HG03135 (cell line): ENCODE data around the gene SORBS2.

Experiments used
- ATAC-seq: cut with Tn5 transposase; IDR thresholded peaks from one replicate; pipeline ENCODE4 v1.9.1; 2021; ENCODE audit warnings: mild to moderate bottlenecking, moderate library complexity; ENCODE audit not compliant: unreplicated experiment

The SORBS2 gene

GRCh38 chr4:185774845-185775680 is 36.9 kb downstream of the SORBS2 start:
- no peak for ATAC-seq

DNA sequence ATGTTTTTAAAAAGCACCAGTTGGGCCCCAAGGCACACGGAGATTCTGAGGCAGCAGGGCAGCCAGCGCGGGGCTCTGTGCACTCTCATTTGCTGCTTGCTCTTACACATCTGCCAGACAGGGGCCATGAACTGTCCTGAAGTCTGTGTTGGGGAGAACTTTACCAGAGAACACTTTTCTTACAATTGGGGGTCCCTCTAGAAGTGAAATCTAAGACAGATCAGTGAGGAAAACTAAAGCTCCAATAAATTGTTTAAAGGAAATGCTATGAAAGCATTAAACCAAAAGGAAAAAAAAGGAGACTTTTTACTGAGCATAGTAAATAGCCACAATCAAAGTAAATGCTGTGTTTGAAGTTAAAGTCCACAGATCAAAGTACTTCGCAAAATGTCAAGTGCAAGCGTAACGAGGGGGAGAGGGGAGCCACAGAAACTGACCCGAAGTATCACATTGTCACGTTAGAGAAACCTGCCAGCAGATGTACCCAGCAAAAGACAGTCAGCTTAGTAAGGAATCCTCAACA is 37.8 kb downstream of the SORBS2 start:
- no peak for ATAC-seq

DNA sequence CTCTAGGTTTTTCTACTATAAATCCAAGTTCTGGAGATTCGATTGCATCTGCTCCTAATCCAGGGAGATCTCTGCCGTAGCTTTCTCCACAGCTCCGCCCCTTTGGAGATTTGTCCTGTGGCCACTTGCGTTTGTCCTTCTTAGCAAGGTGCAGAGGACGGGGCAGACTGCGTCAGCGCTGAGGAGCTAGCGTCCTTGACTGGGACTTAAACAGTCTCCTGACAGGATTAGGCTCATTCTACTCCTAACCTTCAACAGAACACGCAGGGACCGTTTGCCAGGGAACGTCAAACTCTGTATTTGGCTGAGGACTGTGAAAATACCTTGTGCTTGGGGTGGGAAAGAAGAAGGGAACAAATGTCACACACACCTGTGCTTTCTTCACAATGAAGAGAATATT is 38.6 kb downstream of the SORBS2 start:
- no peak for ATAC-seq

- ATAC-seq = no peak
Measured at GRCh38 chr4:185772391-185773093, 39.5 kb downstream of the SORBS2 start.

DNA sequence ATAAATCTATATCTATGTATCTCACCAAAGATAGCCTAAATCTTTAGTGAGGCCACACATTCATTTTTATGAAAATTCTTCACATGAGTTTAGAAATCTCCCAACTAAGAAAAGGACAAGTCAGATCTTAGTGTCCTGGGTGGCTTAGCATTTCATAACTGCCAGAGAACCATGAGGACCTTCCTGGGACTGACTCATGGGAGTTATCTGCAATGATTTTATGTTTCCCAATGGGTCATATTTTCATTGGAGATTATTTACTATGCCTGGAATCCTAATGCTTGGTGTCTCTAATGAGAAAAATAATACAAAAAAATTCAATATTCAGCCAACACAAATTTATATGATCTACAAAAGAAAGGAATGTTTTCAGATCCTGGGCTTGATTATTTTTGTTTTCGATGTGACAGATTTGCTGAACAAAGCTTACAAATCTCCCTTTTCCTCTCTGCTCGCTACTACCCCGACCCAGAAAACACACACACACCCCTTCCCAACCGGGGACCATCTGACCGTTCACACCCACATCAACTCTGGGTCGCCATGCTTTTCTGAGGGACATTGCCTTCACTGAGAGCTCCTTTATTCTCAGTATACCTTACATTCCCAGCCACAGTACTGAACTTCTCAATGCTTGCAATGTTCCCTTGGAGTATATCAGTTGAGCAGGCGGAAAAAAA is 40.1 kb downstream of the SORBS2 start:
- ATAC-seq = no peak

GRCh38 chr4:185767528-185767927 is 44.5 kb downstream of the SORBS2 start:
- ATAC-seq = no peak

DNA sequence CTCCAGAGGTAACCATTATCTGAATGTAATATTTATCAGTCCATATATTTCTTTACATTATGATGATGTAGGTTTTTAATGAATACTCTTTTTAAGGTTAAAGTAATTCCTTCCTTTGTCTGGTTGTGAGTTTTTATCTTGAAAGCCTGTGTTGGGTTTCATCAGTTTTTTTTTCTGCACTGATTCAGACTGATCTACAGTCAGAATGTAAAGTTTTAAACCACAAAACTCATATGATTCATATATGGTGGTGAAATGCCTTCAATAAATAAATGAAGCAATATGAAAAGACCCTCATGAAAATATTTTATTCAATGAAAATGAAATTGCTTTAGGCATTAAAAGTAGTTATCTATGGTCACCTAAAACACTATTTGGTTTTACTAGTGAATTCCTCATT is 47.1 kb downstream of the SORBS2 start:
- no peak for ATAC-seq

DNA sequence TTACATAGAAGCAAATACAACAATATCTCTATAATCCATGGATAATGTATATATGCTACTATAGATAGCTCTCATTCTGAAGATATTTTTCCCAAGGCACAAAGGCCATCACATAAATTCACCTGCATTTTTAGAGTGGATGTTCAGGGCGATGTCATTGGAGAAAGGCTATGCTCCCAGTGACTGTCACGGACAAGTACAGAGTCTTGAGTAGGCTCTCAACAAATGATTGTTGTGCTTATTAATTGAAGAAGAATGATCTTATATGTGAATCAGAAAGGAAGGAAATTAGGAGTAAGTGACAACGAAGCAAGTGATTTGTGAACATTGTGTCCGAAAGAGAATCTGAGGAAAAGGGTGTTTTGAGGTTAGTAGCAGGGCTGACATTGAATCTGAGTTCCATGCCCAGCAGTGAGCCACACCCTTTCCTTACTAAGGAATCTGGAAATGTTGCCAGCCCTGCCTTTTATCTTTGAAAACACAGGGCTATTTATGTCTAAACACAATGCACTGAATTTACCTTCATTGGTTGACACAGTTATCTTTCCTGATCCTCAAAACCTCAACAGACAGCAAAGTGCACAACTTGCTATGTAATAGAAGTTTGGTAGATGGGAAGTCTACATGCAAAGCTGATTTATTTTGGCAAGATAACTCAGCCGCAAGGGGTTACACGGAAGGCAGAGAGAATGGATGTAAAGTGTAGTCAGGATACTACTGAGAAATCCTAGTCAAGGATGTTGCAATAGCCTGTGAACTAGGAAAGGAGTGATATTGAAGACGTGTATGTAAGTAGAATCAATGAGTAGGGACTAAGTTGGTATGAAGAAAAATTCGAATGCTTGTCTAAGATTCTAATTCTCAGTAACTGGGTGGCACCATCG is 50.4 kb downstream of the SORBS2 start:
- no peak for ATAC-seq

DNA sequence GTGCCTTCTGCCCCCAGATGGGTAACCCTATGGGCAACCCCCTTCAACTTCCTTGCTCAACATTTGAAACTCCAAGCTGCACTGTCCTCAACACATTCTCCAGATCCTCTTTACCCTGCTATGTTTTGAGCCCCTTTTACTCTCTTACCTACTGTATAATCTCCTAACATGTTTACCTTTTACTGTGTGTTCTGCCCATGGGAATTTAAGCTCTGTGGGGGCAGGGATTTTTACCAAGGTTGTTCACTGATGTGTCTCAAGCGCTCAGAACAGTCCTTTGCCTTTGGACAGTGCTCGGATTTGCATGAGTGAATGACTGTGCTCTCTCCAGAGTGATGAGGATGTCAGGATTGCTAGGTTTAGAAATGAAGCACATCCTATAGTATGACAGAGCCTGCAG is 53.2 kb downstream of the SORBS2 start:
- ATAC-seq = no peak

DNA sequence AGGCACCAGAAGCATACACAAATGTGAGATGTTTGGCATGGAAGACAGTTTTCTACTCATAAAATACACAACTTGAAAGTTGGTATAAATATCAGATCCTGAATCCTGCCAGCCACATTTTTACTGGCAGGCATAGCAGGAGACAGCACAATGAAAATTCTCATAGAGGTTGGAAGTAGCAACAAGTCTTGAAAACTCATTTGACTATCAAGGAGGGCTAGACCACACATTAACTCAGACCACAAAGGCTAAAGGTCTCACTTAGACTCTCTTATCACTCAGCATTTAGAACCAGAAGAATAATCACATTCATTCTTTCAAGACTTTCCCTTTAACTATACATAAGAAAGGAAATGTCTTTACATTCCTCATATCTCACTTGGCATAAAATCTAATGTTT is 56.5 kb downstream of the SORBS2 start:
- ATAC-seq = no peak

DNA sequence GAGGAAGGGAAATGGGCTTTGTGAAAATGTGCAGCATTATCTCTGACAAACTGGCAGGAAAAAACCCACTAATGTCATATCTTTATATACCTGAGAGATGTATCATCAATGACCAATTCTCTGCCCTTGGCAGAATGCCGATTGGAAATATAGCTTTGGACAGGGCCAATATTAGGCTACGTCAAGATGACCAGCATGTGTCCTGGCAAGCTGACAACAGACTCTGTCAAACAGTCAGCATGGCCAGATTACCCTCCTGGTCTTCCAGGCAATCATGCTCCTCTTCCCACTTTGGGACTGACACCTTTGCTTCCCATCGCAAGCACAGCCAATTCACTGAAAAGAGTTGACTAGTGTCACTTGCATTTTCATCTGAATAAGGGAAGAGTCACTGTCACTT is 57.0 kb downstream of the SORBS2 start:
- no peak for ATAC-seq

DNA sequence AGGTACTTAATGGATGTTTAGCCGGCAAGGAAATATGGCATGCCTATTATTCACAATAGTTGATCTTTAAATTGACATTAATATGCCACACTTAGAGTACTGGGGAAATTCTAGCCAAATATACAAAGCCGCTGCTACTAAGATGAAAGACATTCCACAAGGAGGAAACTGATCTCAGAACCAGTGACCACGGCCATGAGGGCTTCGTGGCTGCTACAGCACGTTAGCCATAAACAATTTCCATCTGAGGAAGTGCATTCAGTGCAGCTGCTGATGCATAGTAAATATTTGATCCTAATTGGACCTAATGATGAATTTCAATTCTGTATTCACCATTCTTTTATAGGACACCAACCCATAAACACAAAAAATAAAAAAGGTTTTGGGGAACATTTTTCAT is 59.1 kb downstream of the SORBS2 start:
- no peak for ATAC-seq

DNA sequence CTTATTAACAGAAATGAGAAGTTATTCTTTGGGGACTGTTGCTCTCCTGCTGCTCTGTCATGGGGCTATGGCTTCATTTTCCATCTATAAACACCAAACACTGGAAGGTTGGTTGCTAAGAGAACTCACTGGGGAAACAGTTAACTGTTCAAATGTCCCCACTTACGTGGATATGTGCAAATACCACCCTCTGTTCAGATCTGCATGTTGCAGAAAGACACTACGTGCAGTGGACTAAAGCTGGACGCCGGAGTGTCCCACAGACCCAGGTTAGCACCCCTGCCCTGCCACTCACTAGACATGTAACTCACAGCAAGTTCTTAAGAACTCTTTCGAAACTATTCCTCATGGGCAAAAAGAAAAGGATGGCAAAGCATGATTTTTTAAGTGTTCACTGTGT is 62.1 kb downstream of the SORBS2 start:
- no peak for ATAC-seq

DNA sequence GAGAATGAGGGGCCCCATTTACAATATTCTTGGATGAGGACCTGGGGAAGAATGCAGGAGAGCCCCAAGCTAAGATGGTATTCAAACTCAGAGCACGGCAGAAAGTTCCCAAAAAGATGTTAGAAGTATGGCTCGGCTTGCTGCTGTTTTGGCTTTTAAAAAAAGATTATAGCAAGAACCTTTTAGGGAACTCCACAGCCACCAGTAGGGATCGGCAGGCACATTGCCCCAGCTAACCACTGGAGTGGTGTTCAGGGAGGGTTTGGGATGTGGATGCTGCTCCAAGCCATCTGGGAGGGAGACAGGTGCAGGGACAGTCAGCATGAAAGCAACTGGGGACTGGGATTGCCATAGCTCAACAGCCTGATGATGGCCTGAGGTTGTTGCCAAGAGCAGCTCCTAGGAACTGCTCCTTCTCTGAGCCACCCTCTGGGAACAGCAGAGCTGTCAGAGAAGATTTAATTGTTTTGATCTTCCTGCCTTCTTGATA is 63.0 kb downstream of the SORBS2 start:
- ATAC-seq = no peak

DNA sequence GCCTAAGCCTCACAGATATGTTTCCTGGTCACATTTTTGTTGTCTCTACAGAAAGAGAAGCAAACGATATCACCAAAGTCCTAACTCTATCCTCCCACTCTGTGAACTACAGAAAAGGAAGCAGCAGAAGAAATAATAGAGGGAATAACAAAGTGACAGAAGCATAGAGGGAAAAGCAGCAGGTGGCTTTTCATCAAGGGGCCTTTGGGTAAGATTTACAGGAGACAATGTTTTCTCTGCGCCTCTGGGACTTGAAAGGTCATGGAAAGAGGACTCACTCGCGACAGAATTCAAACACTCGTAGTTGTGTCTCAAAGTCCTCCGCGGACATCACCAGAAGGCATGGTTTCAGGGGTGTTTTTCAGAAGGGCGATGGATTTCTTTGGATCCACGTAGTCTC is 66.1 kb downstream of the SORBS2 start:
- no peak for ATAC-seq

GRCh38 chr4:185744946-185745345 is 67.0 kb downstream of the SORBS2 start:
- ATAC-seq = no peak

DNA sequence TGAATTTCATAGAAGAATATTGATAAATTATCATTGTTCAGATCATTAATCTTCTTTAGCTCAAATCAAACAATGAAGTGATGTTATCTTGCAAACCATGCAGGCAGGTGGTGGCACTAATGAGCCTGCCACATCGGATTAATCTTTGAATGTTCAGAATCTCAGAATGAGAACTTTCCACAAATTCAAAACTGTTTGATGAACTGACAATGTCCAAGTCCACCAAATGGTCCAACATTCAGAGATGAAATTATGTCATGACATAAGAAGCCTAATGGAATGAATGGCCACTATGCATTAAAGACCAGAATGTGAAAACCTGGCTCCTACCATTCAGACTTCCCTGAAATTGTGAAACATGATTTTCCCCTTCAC is 67.5 kb downstream of the SORBS2 start:
- no peak for ATAC-seq

GRCh38 chr4:185743722-185744487 is 68.1 kb downstream of the SORBS2 start:
- ATAC-seq = no peak

DNA sequence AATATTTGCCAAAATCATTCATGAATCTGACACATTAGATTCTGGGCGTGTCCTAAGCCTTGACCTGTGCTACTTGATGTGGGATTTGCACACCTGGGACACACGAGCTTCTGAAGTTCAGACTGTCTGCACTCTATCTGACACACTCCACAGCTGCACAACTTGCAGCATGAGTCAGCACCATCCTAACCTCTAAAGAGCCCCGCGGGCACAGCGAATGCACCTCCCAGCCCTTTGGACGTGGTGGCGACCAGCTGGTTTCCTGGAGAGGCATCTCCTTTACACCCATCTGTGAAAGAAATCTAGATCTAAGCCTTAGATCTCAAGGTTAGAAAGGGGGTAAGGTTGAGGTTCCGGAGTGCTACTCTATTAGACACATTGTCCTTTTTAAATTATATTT is 69.2 kb downstream of the SORBS2 start:
- ATAC-seq = no peak

DNA sequence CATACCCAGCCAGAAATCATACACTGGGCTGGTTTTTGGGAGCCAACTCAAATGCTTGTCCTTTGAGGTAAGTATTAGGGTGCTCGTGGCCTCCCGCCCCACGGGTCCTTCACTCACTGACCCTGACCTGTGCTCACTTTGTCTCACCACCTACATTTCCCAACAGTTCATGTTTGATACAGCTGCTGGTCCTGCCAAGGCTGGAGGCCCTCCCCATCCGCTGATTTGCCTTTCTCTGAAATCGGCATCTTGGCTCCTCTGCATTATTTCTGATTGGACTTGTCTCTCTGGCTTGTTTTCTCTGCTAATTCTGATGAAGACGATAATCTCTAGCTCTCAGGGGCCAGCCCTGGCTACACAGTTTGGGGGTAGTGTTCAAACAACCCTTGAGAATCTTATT is 70.2 kb downstream of the SORBS2 start:
- no peak for ATAC-seq
